DOHH2 (cell line): ENCODE measurements around the gene MRPL1.

ENCODE experiments used
- EZH2phosphoT487 ChIP-seq: fragments of 200-600 bp; sonication (generic); IDR thresholded peaks from 2 replicates; pipeline ENCODE4 v1.6.1; 2017; ENCODE audit warnings: borderline replicate concordance, mild to moderate bottlenecking, antibody characterized with exemption, low read length, moderate library complexity, mixed read lengths
- TF ChIP-seq, protein P1 (sequence below): fragments of 200-600 bp; sonication (generic); IDR thresholded peaks from one replicate; pipeline ENCODE4 v1.5.1; 2014; ENCODE audit warnings: antibody characterized with exemption, mild to moderate bottlenecking, low read depth, low read length; ENCODE audit not compliant: poor library complexity, severe bottlenecking

GRCh38 chr4:77931452-77932135 lies 69.0 kb downstream of the MRPL1 start:
- TF ChIP-seq, protein P1, sequence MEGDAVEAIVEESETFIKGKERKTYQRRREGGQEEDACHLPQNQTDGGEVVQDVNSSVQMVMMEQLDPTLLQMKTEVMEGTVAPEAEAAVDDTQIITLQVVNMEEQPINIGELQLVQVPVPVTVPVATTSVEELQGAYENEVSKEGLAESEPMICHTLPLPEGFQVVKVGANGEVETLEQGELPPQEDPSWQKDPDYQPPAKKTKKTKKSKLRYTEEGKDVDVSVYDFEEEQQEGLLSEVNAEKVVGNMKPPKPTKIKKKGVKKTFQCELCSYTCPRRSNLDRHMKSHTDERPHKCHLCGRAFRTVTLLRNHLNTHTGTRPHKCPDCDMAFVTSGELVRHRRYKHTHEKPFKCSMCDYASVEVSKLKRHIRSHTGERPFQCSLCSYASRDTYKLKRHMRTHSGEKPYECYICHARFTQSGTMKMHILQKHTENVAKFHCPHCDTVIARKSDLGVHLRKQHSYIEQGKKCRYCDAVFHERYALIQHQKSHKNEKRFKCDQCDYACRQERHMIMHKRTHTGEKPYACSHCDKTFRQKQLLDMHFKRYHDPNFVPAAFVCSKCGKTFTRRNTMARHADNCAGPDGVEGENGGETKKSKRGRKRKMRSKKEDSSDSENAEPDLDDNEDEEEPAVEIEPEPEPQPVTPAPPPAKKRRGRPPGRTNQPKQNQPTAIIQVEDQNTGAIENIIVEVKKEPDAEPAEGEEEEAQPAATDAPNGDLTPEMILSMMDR, result no peak
- no peak for TF ChIP-seq EZH2phosphoT487
